Kidney glomerular epithelial cell (primary cell): Measurements from ENCODE around the gene GRK3.
"Not testable (repeated sequence)": the region's sequence is repeated elsewhere in the genome, so short reads cannot be mapped to it uniquely, and the experiment has no call there.

Experiments used
- DNase-seq: peaks from one replicate; lab custom pipeline; 2025; lab: John Stamatoyannopoulos, UW

The GRK3 gene

GRCh38 chr22:25698978-25699377 lies 134.5 kb downstream of the GRK3 start:
- DNase-seq: no peak

DNA sequence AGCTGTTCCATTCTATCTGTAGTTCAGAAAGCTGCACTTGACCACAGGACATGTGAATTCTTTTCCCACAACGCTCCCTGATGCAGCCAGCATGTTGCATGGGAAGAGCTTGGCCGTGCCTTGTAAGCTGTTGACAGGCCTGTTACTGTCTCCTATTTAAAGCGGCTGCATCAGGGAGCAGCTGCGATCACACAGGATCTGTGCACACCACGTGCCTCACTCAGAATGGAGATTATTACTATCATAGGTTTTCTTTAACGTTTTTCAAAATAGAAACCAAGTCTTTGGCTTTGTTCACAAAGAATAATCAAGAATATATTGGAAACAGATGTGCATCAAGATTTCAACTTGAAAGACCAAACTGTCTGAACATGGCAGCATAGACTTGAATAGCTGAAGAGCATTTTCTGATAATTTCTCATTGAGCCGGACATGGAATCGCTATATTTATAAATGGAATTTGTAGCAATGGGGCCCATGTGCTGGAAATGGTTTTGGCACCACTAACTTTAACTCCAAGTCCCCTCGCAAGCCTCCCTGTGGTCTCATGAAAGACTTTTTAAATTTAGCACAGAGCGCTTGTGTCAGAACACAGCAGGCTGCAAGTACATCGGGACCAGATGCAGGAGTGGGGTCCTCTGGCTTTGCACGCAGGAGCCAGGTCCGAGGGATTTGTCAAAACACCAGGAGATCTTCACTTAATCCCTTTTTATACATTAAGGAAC lies 136.7 kb downstream of the GRK3 start:
- no peak for DNase-seq

- peak; percentile 1 for DNase-seq
Measured at GRCh38 chr22:25702040-25702439, 137.6 kb downstream of the GRK3 start.

GRCh38 chr22:25702571-25703167 lies 138.2 kb downstream of the GRK3 start:
- DNase-seq: no peak

GRCh38 chr22:25704701-25705100 lies 140.2 kb downstream of the GRK3 start:
- DNase-seq: no peak

DNA sequence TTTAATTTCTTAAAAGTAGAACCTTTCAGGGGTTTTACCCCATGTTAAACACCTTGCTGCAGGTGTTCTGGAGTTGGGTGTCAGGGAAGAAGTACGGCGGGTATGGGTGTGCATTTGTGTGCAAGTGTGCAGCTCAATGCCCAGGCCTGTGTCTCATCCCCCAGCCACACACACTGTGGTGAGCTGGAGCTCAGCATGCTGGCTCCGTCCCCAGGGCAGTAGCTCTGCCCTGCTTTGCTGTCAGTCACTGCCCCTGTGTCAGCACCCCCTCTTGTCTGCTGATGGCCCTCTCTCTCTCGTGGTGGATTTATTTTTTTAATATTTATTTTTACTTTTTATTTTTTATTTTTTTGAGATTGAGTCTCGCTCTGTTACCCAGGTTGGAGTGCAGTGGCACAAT lies 141.7 kb downstream of the GRK3 start:
- no peak for DNase-seq

GRCh38 chr22:25708430-25708829 lies 144.0 kb downstream of the GRK3 start:
- not testable (repeated sequence) for DNase-seq

- no peak for DNase-seq
Measured at GRCh38 chr22:25709758-25710157, 145.3 kb downstream of the GRK3 start.

DNA sequence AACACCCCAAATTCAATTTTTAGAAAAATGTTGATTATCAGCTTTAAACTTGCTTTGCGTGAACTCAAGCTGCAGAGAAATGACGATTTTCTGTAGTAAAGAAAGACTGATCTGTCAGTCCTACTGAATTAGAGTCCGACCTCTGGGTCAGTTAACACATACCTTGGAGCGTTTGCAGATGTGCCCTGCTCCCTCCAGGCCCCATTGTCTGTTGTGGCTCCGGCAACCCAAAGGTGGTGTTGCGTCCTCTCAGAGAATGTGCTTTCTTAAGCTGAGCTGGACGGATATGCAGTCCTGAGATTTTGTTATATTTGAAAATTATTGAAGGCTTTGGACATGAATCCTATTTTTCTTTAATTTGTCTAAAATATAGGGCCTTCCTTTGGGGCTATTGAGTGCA lies 146.0 kb downstream of the GRK3 start:
- DNase-seq: no peak

DNA sequence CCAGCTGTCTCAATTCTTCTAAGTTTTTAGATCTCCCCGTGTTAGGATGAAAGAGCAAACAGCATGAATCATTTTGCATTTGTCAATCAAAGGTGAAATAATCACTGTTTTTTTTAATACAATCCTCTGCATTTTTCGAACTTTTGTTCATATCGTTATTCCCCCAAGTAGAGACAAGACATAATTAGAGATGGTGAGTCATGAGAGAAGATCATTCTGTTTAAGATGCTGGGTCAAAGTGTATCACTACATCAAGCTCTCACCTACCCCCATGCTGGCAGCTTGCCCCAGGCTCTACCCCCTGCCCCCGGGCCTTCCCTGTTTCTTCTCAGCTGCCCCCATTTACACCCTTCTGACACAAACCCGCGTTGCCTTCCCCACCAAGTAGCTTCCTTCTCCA lies 147.0 kb downstream of the GRK3 start:
- DNase-seq: no peak

DNA sequence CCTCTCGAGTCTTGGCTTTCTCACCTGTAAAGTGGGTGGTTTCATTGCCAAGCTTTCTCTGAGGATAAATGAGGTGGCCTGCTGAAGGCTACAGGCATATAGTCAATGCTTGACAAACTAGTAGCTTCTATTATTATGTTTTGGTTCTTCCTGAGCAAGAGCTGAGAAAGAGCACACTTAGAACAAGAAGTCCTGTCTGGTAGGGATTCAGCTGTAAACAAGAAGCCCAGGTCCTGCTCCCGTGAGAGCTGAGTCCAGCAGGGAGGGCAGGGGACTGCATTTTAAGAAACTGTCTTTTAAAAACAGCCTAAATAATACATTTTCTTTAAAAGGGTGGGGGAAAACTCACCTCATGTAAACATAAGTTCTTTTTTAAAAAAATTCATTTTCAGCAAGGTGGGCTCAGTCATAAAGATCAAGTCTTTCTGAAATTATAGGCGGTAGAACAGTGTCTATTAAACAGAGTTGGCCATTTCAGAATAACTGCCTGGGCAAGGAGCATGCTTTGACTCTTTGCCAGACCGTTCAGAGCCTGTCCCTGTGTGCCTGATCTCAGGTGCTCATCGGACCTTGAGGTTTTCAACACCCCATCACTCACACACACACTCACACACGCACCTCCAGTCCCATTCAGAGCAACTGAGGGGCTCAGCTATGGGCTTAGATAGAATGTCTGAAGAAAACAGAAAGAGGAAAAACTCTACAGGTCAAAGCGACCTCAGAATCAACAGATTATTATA lies 148.4 kb downstream of the GRK3 start:
- no peak for DNase-seq

- DNase-seq: no peak
Measured at GRCh38 chr22:25714070-25714469, 149.6 kb downstream of the GRK3 start.

GRCh38 chr22:25714739-25715138 lies 150.3 kb downstream of the GRK3 start:
- no peak for DNase-seq

DNA sequence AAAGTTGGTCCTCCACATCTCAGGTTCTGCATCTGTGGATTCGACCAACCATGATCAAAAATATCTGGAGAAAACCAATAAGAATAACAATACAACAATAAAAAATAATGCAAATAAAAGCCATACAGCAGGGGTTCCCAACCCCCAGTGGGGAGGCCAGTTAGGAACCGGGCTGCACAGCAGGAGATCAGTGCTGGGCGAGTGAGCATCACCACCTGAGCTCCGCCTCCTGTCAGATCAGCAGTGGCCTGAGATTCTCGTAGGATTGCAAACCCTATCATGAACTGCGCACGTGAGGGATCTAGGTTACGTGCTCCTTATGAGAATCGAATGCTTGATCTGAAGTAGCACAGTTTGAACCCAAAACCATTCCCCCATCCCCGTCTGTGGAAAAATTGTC lies 152.2 kb downstream of the GRK3 start:
- DNase-seq: no peak

- DNase-seq: no peak
Measured at GRCh38 chr22:25718135-25718840, 153.8 kb downstream of the GRK3 start.

GRCh38 chr22:25722223-25722622 lies 157.7 kb downstream of the GRK3 start:
- no peak for DNase-seq

- no peak for DNase-seq
Measured at GRCh38 chr22:25722626-25723025, 158.2 kb downstream of the GRK3 start.

GRCh38 chr22:25726241-25726640 lies 161.8 kb downstream of the GRK3 start:
- no peak for DNase-seq

- no peak for DNase-seq
Measured at GRCh38 chr22:25728071-25728470, 163.6 kb downstream of the GRK3 start.

GRCh38 chr22:25729016-25729995 lies 164.8 kb downstream of the GRK3 start:
- no peak for DNase-seq

- DNase-seq: no peak
Measured at GRCh38 chr22:25735650-25736049, 171.2 kb downstream of the GRK3 start.
